H54 (cell line): ENCODE results near the gene PIGU.

Experiments
- DNase-seq: peaks from one replicate; pipeline ENCODE4 v3.0.0; 2011; ENCODE audit warnings: low spot score, mixed read lengths; ENCODE audit not compliant: insufficient read length
- FAIRE-seq: peaks from 3 replicates; lab custom pipeline; 2011; peaks lifted over from hg19 to GRCh38; lab: Jason Lieb, UNC
- POLR2A ChIP-seq: IDR thresholded peaks from 2 replicates; pipeline ENCODE4 v1.6.1; 2011; ENCODE audit warnings: low read depth, mild to moderate bottlenecking, low read length

PIGU gene

DNA sequence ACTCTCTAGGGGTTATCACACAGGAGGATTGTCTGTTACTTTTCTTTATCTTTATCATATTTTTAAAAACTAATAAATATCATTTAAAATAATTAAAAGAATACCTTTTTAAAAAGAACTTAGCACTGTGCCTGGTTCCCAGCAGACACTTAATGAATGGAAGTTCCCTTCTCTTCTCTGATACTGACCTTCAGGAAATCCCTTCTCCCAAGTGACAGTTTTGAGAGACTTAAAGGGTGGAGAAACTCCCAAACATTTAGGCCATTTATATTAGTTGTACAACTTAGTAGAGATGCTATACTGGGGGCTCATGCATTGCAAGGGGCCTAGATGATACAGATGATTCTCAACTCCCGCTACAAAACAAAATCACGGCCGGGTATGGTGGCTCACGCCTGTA lies 99.8 kb downstream of the PIGU start:
- FAIRE-seq = no peak

DNA sequence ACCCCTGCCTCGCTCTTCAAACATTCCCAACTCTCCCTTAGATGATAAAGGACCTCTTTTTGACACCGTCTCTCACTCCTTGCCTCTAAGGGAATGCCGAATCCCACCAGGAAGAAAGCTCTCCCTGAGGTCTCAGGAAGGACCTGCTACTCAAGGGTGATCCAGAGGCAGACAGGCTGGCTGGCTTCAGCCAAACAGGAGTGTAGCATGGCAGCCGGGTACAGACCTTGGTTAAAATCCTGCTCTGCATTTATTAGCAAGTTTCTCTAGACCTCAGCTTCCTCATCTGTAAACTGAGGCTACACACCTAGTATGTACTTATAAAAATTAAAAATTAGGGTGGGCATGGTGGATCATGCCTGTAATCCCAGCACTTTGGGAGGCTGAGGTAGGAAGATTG lies 101.1 kb downstream of the PIGU start:
- DNase-seq (no peak), FAIRE-seq (no peak)
- TF ChIP-seq POLR2A = no peak

More for the DNA sequence above, 99.8 kb downstream of the PIGU start:
- TF ChIP-seq POLR2A = no peak
- no peak for DNase-seq

DNA sequence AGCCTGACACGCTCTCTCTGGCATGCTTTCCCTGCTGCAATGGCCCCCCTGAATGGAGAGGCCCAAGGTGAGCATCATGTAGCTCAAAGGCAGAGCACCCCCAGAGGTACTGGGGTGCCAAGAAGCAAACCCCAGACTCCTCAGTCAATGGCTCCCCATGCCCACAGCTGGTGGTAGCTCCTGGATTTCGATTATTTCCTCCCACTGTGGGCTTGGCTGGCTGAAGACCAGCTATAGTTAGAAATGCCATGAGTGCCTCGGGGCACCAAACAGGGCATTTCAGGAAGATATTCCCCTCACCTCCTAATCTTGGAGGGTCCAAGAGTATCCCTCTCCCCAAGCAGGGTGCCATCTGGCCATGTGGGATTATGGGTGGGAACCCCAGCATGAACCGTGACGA lies 101.6 kb downstream of the PIGU start:
- FAIRE-seq = no peak
- no peak for DNase-seq
- TF ChIP-seq POLR2A = no peak

DNA sequence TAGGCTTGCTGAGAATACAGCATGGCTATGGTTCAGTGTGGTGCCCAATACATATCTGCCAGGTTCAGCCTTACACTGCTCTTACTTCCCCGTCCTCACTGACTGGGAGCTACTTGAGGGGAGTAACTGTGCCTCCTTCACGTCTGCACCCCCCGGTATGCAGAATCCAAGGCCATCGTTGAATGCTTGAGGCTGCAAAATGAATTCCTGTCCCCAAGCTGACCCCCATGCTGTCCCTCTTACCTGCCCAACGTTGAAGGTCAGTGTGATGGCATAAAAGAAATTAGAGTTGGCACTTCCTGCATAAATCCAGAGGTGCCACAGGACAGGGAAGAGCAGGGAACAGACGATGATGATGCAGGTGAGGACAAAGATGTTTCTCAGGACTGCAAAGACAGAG lies 102.0 kb downstream of the PIGU start:
- FAIRE-seq (no peak), DNase-seq (no peak)
- TF ChIP-seq POLR2A = no peak

DNA sequence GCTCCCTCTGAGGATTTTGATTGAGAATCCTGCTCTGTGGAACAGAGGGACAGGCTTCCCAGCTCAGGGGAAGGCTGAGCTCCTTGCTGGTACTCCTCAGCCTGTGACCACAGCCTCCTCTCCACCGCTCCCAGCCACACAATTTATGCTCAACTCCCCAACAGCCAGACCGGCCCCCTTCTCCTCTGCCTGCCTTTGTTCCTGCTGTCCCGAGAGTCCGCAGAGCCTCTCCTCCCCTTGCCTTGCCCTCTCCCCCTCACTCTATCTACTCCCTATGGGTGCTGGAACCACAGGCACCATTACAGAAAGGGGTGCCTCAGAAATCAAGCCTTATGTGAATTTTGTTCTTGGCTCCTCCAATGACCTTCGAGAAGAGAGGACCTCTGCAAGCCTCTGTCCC lies 102.5 kb downstream of the PIGU start:
- no peak for TF ChIP-seq POLR2A
- DNase-seq = no peak
- no peak for FAIRE-seq

DNA sequence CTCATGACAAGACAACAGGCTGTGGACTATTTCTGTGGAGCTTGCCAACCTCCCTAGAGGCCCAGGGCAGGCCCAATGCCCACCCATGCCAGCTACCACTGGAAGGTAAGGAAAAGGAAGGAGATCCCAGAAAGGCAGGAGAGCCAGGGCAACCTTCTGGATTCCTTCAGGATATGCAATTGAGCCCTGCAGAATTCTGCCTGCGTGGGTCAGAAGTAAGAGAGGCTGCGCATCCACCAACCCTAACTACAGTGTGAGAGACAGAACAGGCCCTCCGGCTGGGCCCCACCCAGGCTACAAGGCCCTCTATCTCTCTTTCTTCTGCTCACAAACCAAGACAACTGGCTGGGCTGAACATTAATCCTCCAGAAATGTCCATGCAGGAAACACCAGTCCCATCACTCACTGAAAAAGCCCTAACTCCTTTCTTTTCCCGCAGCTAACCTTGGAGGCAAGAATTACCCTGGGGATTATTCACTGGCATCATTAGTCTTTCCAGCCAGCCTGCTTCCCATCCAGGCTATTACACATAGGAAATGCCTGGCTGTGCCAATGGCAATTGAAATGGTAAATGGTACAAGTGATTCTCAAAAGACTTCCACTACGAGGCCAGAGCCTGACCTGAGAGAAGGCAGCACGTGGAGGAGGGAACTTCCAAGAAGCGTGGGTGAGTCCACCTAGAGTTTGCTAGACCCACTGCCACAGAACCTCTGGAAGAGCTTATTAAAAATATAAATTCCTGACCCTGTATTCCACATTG lies 103.2 kb downstream of the PIGU start:
- no peak for TF ChIP-seq POLR2A
- DNase-seq (no peak), FAIRE-seq (no peak)

DNA sequence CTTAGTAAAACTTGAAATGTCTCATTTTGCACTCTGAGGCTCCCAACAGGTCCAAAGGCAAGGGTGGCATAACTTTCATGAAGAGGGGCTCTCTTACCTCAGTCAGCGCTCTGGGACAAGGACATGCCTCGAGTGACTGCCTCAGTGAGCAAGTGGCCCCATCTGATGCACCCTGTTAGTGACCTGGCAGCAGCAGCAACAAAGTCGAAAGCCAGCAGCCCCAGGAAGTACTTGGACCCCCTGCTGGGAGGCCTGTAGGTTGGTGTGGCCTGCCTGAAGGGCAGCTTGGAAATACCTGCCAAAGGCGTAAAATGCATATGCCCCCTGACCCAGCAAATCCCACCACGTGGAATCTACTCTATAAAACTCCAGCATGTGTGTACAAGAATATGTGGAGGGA lies 105.1 kb downstream of the PIGU start:
- FAIRE-seq = no peak
- DNase-seq = no peak
- no peak for TF ChIP-seq POLR2A

DNA sequence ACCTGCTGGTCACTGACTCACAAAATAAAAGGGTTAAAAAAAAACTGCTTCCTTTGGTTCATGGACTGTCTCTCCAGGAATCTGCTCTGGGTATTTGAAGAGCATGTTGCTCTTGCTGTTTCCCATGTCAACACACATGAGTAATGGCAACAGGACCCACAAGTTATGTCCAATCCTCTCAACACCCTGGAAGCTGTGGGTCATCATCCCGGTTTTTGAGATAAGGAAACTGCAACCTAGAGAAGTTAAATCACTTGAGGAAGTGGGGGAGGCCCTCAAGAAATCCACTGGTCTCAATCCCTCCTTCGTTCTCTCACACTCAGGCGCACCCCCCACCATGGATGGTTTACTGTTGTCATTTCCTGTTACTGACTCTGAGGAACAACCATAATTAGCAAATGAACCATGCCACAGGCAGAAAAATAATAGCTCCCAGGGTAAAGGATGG lies 106.0 kb downstream of the PIGU start:
- DNase-seq = no peak
- no peak for FAIRE-seq
- TF ChIP-seq POLR2A = no peak

DNA sequence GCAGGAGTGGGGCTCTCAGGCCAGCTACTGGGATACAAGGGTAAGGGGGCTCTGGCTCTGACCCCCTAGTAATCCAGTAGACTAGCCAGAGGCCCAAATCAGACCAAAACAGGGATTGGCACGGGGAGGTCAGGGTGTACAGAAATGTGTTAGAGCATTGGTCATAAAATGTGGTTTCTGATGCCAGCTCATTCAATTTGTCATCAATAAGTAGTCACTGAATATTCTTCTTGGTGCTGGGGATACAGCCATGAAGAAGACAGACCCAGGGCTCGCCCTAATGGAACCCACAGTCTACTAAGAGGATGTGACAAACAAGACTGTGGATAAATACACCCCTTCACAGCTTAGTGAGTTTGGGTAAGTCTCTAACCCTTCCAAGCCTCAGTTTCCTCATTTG lies 107.3 kb downstream of the PIGU start:
- FAIRE-seq (no peak), DNase-seq (no peak)
- no peak for TF ChIP-seq POLR2A

DNA sequence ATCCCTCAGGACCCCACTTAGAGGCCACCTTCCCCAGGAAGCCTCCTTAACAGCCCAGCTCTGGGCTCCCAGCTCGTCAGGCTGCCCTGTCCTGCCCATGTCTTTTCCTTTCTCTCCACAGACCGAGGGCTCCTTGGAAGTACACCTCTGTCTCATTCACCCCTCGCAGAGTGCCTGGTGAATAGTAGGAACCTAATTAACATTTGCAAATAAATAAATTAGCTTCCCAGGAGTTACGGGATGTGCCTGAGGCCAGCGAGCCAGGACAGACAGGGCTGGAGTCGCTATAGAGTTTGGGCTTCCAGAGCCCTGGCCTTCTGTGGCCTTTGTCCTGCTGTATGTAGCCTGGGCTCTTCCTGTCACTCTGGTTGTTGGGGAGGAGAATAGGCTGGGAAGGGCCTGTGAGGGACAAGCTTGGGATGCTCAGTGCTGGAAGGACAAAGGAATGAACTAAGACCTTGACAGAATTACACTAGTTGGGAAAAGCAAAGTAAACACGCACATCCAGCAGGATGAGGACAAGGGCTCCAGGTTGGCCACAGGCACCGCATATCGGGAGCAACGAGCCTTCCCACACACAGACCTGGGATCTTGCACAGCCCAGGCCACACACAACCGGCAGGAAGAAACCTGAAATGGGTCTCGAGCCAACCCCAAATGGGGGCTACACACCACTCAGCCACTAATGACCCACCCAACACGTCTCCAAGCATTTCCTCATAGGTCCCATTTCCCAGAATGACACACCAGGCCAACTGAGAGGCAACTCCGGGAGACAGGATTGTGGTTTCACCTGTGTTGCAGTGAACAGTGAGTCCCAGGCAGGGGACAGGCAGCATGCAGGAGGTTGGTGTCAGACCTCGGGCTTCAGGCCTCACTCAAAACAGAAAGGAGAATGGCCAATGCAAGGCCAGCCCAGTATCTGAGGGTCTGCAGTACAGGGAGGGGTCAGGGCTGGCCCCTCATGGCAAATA lies 108.7 kb downstream of the PIGU start:
- DNase-seq (no peak), FAIRE-seq (no peak)

DNA sequence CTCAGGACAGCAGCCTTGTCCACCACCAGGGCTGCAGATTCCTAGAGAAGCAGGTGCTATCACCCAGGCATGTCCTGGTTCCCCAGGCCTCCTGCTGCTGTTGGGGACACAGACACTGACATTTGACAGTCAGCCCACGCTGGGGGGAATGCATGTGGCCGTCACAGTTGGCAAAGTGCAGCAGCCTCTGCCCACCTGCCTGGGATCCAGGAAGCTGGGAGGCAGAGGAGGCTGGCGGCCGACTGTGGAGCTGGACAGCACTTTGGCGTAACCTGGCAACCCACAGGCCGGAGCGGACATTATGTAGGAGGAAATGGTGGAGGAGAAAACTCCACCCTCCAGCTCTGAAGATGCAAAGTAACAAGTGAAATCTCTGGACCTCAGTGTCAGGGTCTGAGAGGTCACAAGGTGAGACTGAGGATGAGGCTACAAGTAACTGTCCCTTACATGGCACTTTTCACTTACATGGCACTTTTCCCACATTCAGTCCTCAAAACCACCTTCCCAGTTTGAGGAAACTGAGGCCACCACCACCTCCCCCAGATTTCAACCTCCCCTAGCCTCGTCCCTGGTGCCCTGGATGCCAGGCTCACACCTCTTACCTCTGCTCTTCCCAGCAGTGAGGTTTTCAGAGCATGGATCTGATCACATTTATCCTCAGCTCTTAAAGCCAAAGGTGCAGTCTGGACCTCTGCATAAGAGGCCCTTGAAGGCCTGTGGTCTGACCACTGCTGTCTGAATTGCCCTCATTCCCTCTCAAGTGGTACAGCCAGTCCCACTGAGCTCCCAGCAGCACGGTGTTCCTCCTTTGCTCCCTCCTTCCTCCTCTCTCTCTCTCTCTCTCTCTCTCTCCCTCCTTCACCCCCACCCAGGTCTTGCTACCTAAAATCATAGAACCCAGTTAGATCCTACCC lies 109.7 kb downstream of the PIGU start:
- no peak for TF ChIP-seq POLR2A
- no peak for FAIRE-seq
- no peak for DNase-seq

More for the DNA sequence above, 108.7 kb downstream of the PIGU start:
- TF ChIP-seq POLR2A = no peak

DNA sequence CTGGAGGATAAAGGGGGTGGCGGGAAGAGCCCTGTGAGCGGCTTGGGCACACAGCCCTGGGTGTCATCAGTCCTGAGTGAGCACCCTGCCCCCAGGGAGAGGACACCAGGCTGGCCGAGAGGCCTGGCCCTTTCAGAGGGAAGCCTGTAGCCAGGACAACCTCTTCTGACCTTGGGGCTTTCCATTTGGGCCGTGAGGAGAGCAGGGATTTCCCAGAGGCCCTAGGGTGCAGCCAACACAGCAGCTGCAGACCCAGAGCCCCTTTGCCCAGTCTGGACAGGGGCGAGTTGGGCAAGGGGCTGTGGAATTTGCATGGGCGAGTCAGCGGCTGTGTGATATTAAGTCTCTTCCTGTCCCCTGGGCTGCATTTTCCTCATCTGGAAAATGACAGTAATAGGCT lies 112.1 kb downstream of the PIGU start:
- FAIRE-seq (no peak), DNase-seq (no peak)
- TF ChIP-seq POLR2A = no peak

DNA sequence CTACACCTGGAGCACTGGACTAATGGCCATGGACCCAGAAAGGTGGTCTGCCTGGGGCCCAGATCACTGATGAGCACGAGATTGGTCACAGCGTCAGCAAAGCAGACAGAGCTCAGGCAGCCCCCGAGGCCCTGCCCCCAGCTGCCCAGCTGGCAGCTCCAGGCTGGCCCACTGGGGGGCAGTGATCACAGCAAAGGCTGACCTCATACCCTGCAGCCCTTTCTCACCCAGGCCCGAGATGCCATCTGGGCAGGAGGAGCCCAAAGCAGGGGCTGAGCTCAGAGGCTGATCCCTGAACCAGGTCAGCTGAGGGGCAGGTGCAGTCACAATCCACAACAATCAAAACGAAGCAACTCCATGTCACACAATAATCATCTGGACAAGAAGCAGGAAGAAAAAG lies 114.3 kb downstream of the PIGU start:
- no peak for FAIRE-seq
- TF ChIP-seq POLR2A = no peak
- DNase-seq = no peak
